ENCODE measurements around the gene DAP. TPM values are rescaled to one million over a fixed set of nuclear protein-coding genes. Genes with fewer than 3 reads are reported as not detected.

Gene DAP
- total RNA-seq, 1 experiment from 2014 or later, result 106 TPM

DNA sequence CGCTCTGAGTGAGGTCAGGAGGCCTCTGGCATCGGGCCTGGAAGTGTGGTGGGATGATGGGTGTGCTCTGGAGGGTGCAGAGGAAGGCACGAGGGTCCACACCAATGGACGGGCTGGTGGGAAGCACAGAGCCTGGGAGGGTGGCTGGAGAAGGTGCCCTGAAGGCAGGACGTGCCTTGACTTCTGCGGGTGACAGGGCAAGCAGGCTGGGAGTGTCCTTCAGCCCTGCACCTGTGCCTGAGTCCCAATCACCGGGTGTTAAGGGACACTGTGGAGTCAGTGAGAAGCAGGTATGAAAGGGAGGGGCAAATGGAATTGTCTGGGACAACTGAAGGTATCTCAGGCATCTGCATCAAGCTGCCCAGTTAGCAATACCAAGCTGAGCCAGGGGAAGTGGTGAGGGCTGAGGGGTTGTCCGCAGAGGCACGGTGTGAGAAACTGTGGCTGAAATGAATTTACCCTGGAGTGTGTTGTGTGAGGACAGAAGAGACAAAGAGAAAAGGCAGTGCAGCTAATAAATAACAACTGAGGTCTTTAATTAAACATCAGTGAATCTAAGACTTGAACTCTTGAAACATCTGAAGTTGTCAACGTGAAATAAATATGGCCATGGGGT lies 50.4 kb downstream of the DAP start:
- Histone ChIP-seq H3K4me3 (ENCODE audit: low read length) (no peak overlapping the region), H4K20me1 (ENCODE audit: low read length) (no peaks in the 10 kb centered on the region), H3K36me3 (ENCODE audit: low read depth, low read length) (peaks cover 82% of the 10 kb centered on the region), H3K4me1 (ENCODE audit: insufficient read depth, low read length) (peaks cover 45% of the 10 kb centered on the region), H2AFZ (ENCODE audit: low read length) (no peak overlapping the region), H3K27ac (ENCODE audit: low read length) (0 out of 2 replicates have a peak overlapping the region, but pooled peaks have one; percentile 93), H3K4me2 (ENCODE audit: low read length) (no peak overlapping the region), H3K9me2 (replicated peaks; ENCODE audit: low read length) (no peaks in the 10 kb centered on the region), H3K9me3 (ENCODE audit: low read length) (no peaks in the 10 kb centered on the region), H3F3A (ENCODE audit: low read length, unreplicated experiment) (peaks cover 8% of the 10 kb centered on the region), H3K27me3 (ENCODE audit: low read length) (no peaks in the 10 kb centered on the region), H3K79me2 (ENCODE audit: low read length) (peaks cover 94% of the 10 kb centered on the region), H3K9ac (ENCODE audit: low read length) (no peak overlapping the region)
- TF ChIP-seq EZH2phosphoT487 (IDR thresholded peaks at IDR 0.05; ENCODE audit: borderline replicate concordance, low read length) (no peak), EZH2 (IDR thresholded peaks at IDR 0.05; ENCODE audit: low read length, unreplicated experiment) (no peak)
- TF ChIP-seq, protein P1, sequence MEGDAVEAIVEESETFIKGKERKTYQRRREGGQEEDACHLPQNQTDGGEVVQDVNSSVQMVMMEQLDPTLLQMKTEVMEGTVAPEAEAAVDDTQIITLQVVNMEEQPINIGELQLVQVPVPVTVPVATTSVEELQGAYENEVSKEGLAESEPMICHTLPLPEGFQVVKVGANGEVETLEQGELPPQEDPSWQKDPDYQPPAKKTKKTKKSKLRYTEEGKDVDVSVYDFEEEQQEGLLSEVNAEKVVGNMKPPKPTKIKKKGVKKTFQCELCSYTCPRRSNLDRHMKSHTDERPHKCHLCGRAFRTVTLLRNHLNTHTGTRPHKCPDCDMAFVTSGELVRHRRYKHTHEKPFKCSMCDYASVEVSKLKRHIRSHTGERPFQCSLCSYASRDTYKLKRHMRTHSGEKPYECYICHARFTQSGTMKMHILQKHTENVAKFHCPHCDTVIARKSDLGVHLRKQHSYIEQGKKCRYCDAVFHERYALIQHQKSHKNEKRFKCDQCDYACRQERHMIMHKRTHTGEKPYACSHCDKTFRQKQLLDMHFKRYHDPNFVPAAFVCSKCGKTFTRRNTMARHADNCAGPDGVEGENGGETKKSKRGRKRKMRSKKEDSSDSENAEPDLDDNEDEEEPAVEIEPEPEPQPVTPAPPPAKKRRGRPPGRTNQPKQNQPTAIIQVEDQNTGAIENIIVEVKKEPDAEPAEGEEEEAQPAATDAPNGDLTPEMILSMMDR (conservative IDR thresholded peaks at IDR 0.05; ENCODE audit: low read depth, low read length), result no peak
- POLR2A ChIA-PET (ENCODE audit: unreplicated experiment), result no interaction called here
- DNase-seq (no peak), ATAC-seq (no peak)
- BruUV-seq (replicated peaks), result no TSS peak
- intact Hi-C loops (cut with micrococcal nuclease), result no loop called here
- CTCF ChIA-PET, result no interaction called here

DNA sequence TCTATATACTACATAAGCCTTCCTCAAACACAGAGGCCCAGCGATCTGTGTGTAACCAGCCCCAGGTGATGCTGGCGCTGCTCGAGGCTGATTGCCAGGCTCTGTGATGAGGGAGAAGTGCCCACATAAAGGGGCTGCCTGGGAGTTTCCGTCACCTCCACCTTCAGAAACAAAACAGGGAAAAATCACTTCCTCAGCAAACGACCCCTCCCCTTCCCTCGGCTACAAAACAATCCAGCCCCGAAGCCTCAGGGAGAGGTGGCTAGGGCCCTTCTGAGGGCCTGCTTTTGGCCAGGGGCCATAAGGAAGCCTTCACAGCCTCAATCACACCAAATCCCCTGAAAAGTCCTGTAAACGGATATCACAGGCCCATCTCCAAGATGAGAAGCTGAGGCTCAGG lies 51.1 kb downstream of the DAP start:
- no TSS peak for BruUV-seq (replicated peaks)
- Histone ChIP-seq H3K36me3 (ENCODE audit: low read depth, low read length) (peaks cover 75% of the 10 kb centered on the region), H3K27ac (ENCODE audit: low read length) (peak overlapping the region; percentile 93), H2AFZ (ENCODE audit: low read length) (no peak overlapping the region), H3K4me2 (ENCODE audit: low read length) (no peak overlapping the region), H3K79me2 (ENCODE audit: low read length) (peaks cover 87% of the 10 kb centered on the region), H3K9ac (ENCODE audit: low read length) (no peak overlapping the region), H3K9me2 (replicated peaks; ENCODE audit: low read length) (no peaks in the 10 kb centered on the region), H3K4me3 (ENCODE audit: low read length) (no peak overlapping the region), H3F3A (ENCODE audit: low read length, unreplicated experiment) (peaks cover 14% of the 10 kb centered on the region), H3K27me3 (ENCODE audit: low read length) (no peaks in the 10 kb centered on the region), H3K4me1 (ENCODE audit: insufficient read depth, low read length) (peaks cover 52% of the 10 kb centered on the region), H3K9me3 (ENCODE audit: low read length) (no peaks in the 10 kb centered on the region), H4K20me1 (ENCODE audit: low read length) (no peaks in the 10 kb centered on the region)
- intact Hi-C loops (cut with micrococcal nuclease), result no loop called here
- ATAC-seq (no peak), DNase-seq (no peak)
- POLR2A ChIA-PET (ENCODE audit: unreplicated experiment), result no interaction called here
- CTCF ChIA-PET, result no interaction called here
- TF ChIP-seq EZH2phosphoT487 (IDR thresholded peaks at IDR 0.05; ENCODE audit: borderline replicate concordance, low read length), result no peak
- TF ChIP-seq, protein P1 (conservative IDR thresholded peaks at IDR 0.05; ENCODE audit: low read depth, low read length), result no peak

DNA sequence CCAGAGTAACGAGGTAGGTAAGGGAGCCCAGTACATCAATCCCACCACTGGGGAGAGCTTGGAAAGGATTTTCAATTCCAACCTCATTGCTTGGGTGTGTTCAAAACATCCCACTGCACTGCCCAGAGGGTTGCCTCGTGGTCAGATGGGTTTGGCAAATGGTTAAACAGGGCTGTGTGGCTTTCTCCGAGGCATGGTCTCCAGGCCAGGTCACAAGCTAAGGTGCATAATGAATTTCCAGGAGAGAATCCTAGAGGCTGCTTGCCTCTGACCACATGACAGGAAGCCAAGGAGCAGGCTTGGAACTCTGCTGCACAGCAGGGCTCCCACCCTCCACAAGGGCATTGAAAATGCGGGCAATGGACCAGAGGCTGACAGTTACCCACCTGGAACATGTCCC lies 51.6 kb downstream of the DAP start:
- no peak overlapping the region for H2AFZ ChIP-seq (ENCODE audit: low read length)
- BruUV-seq (replicated peaks), result no TSS peak

More for the DNA sequence above, 51.6 kb downstream of the DAP start:
- Histone ChIP-seq H3F3A (ENCODE audit: low read length, unreplicated experiment) (peaks cover 17% of the 10 kb centered on the region), H3K27me3 (ENCODE audit: low read length) (no peaks in the 10 kb centered on the region), H3K9ac (ENCODE audit: low read length) (no peak overlapping the region), H3K36me3 (ENCODE audit: low read depth, low read length) (peaks cover 70% of the 10 kb centered on the region), H3K79me2 (ENCODE audit: low read length) (peaks cover 83% of the 10 kb centered on the region), H3K27ac (ENCODE audit: low read length) (peak overlapping the region; percentile 93), H3K4me2 (ENCODE audit: low read length) (no peak overlapping the region), H3K9me3 (ENCODE audit: low read length) (no peaks in the 10 kb centered on the region), H3K4me1 (ENCODE audit: insufficient read depth, low read length) (peaks cover 56% of the 10 kb centered on the region), H4K20me1 (ENCODE audit: low read length) (no peaks in the 10 kb centered on the region), H3K4me3 (ENCODE audit: low read length) (no peak overlapping the region), H3K9me2 (replicated peaks; ENCODE audit: low read length) (no peaks in the 10 kb centered on the region)
- ChIA-PET POLR2A (ENCODE audit: unreplicated experiment) (no interaction called here), CTCF (no interaction called here)
- DNase-seq (no peak), ATAC-seq (no peak)
- intact Hi-C loops (cut with micrococcal nuclease), result no loop called here
- TF ChIP-seq EZH2 (IDR thresholded peaks at IDR 0.05; ENCODE audit: low read length, unreplicated experiment), result no peak
- no peak for TF ChIP-seq EZH2phosphoT487 (IDR thresholded peaks at IDR 0.05; ENCODE audit: borderline replicate concordance, low read length)
- TF ChIP-seq, protein P1 (conservative IDR thresholded peaks at IDR 0.05; ENCODE audit: low read depth, low read length), result no peak

Measured in PC-3 (cell line).